HG03045 (cell line): ENCODE measurements around the gene EMC8.

ENCODE experiments used
- ATAC-seq: cut with Tn5 transposase; IDR thresholded peaks from one replicate; pipeline ENCODE4 v1.9.1; 2021; ENCODE audit warnings: mild to moderate bottlenecking, moderate library complexity; ENCODE audit not compliant: unreplicated experiment

Gene EMC8

DNA sequence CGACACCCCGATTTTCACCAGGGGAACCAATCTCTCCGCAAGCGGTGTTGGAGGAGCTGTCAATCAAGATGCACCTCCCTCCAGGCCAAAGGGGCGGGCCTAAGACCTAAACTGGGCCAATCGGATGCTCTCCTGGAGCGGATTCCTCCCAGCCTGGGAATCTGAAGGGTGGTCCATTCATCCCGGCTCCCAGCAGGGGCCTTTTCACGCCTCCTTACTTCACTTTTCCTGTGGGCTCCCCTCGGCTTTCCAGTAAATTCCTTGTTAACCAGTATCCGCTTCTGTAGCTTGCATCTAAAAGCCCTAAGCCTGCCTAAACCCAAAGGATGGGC lies 65.5 kb downstream of the EMC8 start:
- no peak for ATAC-seq

GRCh38 chr16:85733155-85733838 lies 66.0 kb downstream of the EMC8 start:
- ATAC-seq, result no peak

- no peak for ATAC-seq
Measured at GRCh38 chr16:85731179-85731578, 68.2 kb downstream of the EMC8 start.

- ATAC-seq, result no peak
Measured at GRCh38 chr16:85730186-85730465, 69.2 kb downstream of the EMC8 start.

DNA sequence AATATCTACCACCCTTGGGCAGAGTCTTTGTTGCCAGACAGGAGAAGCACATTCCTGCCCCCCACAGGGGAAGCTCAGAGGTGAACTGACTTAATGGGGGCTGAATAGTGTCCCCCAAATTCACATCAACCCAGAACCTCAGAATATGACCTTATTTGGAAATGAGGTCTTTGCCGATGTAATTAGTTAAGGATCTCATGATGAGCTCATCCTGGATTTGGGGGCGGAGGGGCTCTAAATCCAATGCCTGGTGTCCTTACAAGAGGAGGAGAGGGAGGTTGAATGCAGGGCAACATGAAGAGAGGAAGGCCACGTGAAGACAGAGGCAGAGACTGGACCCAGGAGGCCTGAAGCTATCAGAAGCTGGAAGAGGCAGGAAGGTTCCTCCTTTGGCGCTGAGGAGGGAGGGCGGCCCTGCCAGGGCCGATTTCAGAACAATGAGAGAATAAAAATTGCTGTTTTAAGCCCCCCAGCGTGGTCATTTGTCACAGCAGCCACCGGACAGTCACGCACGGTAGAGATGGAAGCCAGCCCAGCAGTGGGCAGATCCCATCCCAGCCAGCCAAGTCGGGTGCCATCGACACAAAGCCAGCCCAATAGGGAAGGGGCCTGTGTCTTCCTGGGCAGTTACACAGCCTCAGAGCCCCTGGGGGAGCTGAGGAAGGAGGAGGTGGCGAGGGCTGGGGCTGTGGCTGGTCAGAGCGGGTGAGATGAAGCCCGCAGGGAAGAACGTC lies 69.7 kb downstream of the EMC8 start:
- ATAC-seq, result no peak

- no peak for ATAC-seq
Measured at GRCh38 chr16:85728879-85729278, 70.5 kb downstream of the EMC8 start.
